ENCODE measurements around the gene CPE.

DNA sequence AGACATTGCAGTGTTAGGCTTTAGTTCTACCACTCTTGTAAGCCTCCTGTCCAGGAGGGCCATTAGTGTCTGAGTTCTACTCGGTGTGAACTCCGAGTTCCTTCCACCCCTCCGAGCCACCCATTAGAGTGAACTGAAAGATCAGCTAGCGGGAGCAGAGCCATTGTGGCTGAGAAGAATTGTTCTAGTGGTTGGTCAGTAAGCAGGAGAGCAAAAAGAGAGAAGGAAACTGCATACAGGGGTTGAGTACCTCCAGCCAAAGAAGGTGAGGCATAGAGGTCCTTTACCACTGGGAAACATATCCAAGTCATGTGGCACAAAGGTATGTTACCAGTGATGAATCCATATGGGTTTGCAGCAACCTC is 96.9 kb downstream of the CPE start:
- TF ChIP-seq, protein P1, sequence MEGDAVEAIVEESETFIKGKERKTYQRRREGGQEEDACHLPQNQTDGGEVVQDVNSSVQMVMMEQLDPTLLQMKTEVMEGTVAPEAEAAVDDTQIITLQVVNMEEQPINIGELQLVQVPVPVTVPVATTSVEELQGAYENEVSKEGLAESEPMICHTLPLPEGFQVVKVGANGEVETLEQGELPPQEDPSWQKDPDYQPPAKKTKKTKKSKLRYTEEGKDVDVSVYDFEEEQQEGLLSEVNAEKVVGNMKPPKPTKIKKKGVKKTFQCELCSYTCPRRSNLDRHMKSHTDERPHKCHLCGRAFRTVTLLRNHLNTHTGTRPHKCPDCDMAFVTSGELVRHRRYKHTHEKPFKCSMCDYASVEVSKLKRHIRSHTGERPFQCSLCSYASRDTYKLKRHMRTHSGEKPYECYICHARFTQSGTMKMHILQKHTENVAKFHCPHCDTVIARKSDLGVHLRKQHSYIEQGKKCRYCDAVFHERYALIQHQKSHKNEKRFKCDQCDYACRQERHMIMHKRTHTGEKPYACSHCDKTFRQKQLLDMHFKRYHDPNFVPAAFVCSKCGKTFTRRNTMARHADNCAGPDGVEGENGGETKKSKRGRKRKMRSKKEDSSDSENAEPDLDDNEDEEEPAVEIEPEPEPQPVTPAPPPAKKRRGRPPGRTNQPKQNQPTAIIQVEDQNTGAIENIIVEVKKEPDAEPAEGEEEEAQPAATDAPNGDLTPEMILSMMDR (IDR thresholded peaks at IDR 0.05), result no peak
- no peak for TF ChIP-seq POLR2A (IDR thresholded peaks at IDR 0.05)

All from adrenal gland (tissue), 5 donors.